Stomach (tissue), 9 donors: ENCODE results near the gene ARHGEF18. TPM values are rescaled to one million over a fixed set of nuclear protein-coding genes. Genes with fewer than 3 reads are reported as not detected.

Source experiments
- DNase-seq, 2 donors: peaks; one replicate each; pipeline versions ENCODE4 v3.0.0 to v3.0.0-alpha.2; 2013 to 2019
- H3K27ac ChIP-seq, 5 donors: fragments of 200-600 bp in 4 of 5; sonication (generic) in 4 of 5; one replicate each; pipeline ENCODE4 v1.5.1; 2013 to 2019; ENCODE audit warnings: mild to moderate bottlenecking in 1 of 5, moderate library complexity in 1 of 5
- H3K27me3 ChIP-seq, 3 donors: fragments of 200-600 bp; sonication (generic); one replicate each; pipeline ENCODE4 v1.5.1; 2017 to 2019; ENCODE audit warnings: mixed run types in 1 of 3
- H3K36me3 ChIP-seq, 4 donors: fragments of 200-600 bp; sonication (generic); 1 replicate in 3 of 4; 2 replicates in 1 of 4; pipeline ENCODE4 v1.5.1; 2016 to 2019
- H3K4me1 ChIP-seq, 4 donors: fragments of 200-600 bp; sonication (generic); one replicate each; pipeline ENCODE4 v1.5.1; 2016 to 2019
- H3K4me3 ChIP-seq, 4 donors: fragments of 200-600 bp; sonication (generic) in 3 of 4; one replicate each; pipeline ENCODE4 v1.5.1; 2016 to 2019; ENCODE audit warnings: mild to moderate bottlenecking in 1 of 4
- H3K9me3 ChIP-seq, 4 donors: fragments of 200-600 bp; sonication (generic); one replicate each; pipeline ENCODE4 v1.5.1; 2016 to 2019
- CTCF ChIP-seq, 7 experiments: fragments of 450-650 bp in 4 of 7; fragments of 200-600 bp in 3 of 7; sonication (generic) in 3 of 7; IDR thresholded peaks; one replicate each; pipeline ENCODE4 v1.5.1; 2016 to 2019; ENCODE audit warnings: antibody characterized with exemption in 7 of 7, control low read depth in 2 of 7, mild to moderate bottlenecking in 1 of 7
- EP300 ChIP-seq: sonication (generic); formaldehyde crosslinking; IDR thresholded peaks from one replicate; pipeline ENCODE4 v1.6.1; 2017; ENCODE audit warnings: antibody characterized with exemption
- POLR2A ChIP-seq, 4 donors: fragments of 450-650 bp; IDR thresholded peaks; one replicate each; pipeline ENCODE4 v1.6.1; 2016; ENCODE audit warnings: antibody characterized with exemption in 4 of 4, control low read depth in 2 of 4, mild to moderate bottlenecking in 1 of 4, moderate library complexity in 1 of 4
- POLR2AphosphoS5 ChIP-seq, 3 donors: sonication (generic); formaldehyde crosslinking; IDR thresholded peaks; one replicate each; pipeline ENCODE4 v1.6.1; 2016; ENCODE audit warnings: antibody characterized with exemption in 3 of 3
- WGBS, 5 donors: extraction: QIAGEN DNeasy Blood & Tissue Kit in 3 of 5; methylation state at CpG; one replicate each; pipeline versions ENCODE4 v1.1.5 to v1.1.7; 2013 to 2018; 5-methylcytosine and 5-hydroxymethylcytosine counted together
- intact Hi-C: fragments of 100-400 bp; cut with DNase I; formaldehyde crosslinking; loops from one replicate; pipeline ENCODE4 v1.15.1; 2023; ENCODE audit warnings: low total_unique reads
- polyA plus RNA-seq, 3 donors: library from polyadenylated mRNA; stranded (reverse); fragments of 200-250 nt; gene quantifications; one replicate each; pipeline ENCODE4 v1.2.3, GENCODE V29; 2013
- total RNA-seq, 5 donors: library from RNA; depleted of rRNA; stranded (reverse); fragments of >200 nt; gene quantifications; one replicate each; pipeline versions ENCODE4 v1.1.0 to v1.2.3, GENCODE V29; 2014 to 2016
- donor health status: healthy with polysubstance abuse.
- donor health status: Bipolar disorder and iron deficiency.
- donor health status: healthy.

Gene ARHGEF18
- total and polyA plus RNA-seq, 8 donors, result 12.6 to 56.2 (median 28.3) TPM

DNA sequence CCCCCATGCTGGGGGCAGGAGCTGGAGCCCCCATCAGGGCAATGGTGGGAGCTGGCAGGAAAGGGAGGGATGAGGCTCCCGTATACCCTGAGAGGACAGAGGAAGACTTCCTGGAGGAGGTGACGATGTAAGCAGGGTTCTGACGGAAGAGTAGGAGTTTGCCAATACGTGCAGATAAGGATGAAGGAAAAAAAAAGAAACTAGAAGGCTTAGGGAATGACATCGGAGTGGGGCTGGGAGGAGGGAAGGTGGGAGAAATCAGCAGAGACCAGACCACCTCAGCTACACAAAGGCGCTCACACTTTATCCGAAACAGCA is 32.3 kb downstream of the ARHGEF18 start:
- TF ChIP-seq EP300 (no peak), CTCF (IDR thresholded peaks at IDR 0.05) (no peak), POLR2AphosphoS5 (IDR thresholded peaks at IDR 0.05) (no peak), POLR2A (IDR thresholded peaks at IDR 0.05) (no peak)
- no peak overlapping the region for H3K4me3 ChIP-seq
- H3K27ac ChIP-seq, result peak overlapping the region in 1 of 5 donors; percentile 39
- peaks cover 0 to 13% (median 3%) of the 10 kb centered on the region in 4 donors for H3K4me1 ChIP-seq
- peaks cover 0 to 19% (median 3%) of the 10 kb centered on the region in 4 donors for H3K36me3 ChIP-seq
- WGBS, 5 donors, result 81 to 88% (median 83%) methylated on average over 7 of the region's 7 CpGs
- DNase-seq, result no peak
- no peaks in the 10 kb centered on the region for H3K9me3 ChIP-seq
- intact Hi-C loops, result no loop called here
- H3K27me3 ChIP-seq, result no peaks in the 10 kb centered on the region

DNA sequence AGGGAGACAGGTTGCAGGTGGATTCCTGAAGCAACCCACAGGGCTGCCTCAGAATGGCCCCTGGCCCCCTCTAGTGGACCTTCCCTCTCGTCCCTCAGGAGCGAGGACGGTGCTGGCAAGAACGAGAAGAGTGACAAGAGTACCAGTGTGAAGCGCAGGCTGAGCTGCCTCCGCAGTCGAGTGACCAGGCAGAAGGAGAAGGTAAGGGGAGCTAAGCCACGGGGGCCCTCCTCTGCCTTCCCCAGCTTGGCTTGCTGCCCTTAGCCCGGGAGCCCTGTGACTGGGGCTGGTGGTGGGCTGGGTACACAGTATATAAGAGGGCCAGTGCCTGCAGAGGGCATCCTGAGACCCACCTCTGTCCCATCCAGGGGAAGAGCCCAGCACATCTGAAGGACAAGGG is 34.0 kb downstream of the ARHGEF18 start:
- Histone ChIP-seq H3K9me3 (no peaks in the 10 kb centered on the region), H3K4me1 (peaks cover 0 to 20% (median 6%) of the 10 kb centered on the region in 4 donors), H3K4me3 (no peak overlapping the region), H3K27ac (peak overlapping the region in 1 of 5 donors; percentile 55), H3K36me3 (peaks cover 0 to 16% (median 8%) of the 10 kb centered on the region in 4 donors), H3K27me3 (no peaks in the 10 kb centered on the region)
- WGBS, 5 donors, result 58 to 77% (median 70%) methylated on average over 9 of the region's 9 CpGs
- intact Hi-C loops, result no loop called here
- no peak for DNase-seq
- TF ChIP-seq POLR2AphosphoS5 (IDR thresholded peaks at IDR 0.05) (no peak), POLR2A (IDR thresholded peaks at IDR 0.05) (no peak), EP300 (no peak), CTCF (IDR thresholded peaks at IDR 0.05) (no peak)

- TF ChIP-seq POLR2AphosphoS5 (IDR thresholded peaks at IDR 0.05) (no peak), CTCF (IDR thresholded peaks at IDR 0.05) (no peak), EP300 (no peak), POLR2A (IDR thresholded peaks at IDR 0.05) (no peak)
Measured at GRCh38 chr19:7383284-7383683, 34.5 kb downstream of the ARHGEF18 start.

DNA sequence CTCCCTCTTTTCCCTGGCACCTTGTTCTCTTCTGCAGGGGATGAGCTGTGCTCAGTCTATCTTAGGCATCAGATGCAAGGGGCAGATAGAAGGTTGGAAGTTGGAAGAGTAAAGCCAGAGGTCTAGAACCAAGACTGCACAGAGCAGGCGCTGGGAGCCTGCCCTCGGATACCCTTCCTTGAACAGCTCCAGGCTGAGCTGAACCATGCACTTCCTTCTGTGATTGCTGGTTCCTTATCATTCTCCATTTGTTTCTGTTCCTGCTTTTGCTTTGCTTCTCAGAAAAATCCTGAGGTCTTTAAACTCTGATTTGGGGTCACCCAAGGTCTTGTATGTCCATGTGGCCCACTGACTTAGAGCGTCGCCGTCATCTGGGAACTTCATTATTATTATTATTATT is 36.3 kb downstream of the ARHGEF18 start:
- TF ChIP-seq POLR2A (IDR thresholded peaks at IDR 0.05) (no peak), EP300 (no peak), POLR2AphosphoS5 (IDR thresholded peaks at IDR 0.05) (no peak), CTCF (IDR thresholded peaks at IDR 0.05) (no peak)
- Histone ChIP-seq H3K27me3 (no peaks in the 10 kb centered on the region), H3K4me3 (no peak overlapping the region), H3K4me1 (peaks cover 0 to 17% (median 8%) of the 10 kb centered on the region in 4 donors), H3K27ac (no peak overlapping the region), H3K9me3 (no peaks in the 10 kb centered on the region), H3K36me3 (peaks cover 0 to 21% (median 10%) of the 10 kb centered on the region in 4 donors)
- DNase-seq, result no peak
- intact Hi-C loops, result no loop called here
- WGBS, 5 donors, result 79 to 85% (median 84%) methylated on average over 5 of the region's 5 CpGs

More at GRCh38 chr19:7383284-7383683, 34.5 kb downstream of the ARHGEF18 start:
- Histone ChIP-seq H3K4me3 (no peak overlapping the region), H3K4me1 (peaks cover 0 to 22% (median 9%) of the 10 kb centered on the region in 4 donors), H3K36me3 (peaks cover 0 to 15% (median 7%) of the 10 kb centered on the region in 4 donors), H3K9me3 (no peaks in the 10 kb centered on the region), H3K27me3 (no peaks in the 10 kb centered on the region), H3K27ac (no peak overlapping the region)
- DNase-seq, result no peak
- WGBS, 5 donors, result 80 to 91% (median 85%) methylated on average over 7 of the region's 7 CpGs
- intact Hi-C loops, result no loop called here
